Bronchial epithelial cell (primary cell): ENCODE data around the gene HDAC9. TPM values are rescaled to one million over a fixed set of nuclear protein-coding genes. Genes with fewer than 3 reads are reported as not detected.

Source experiments
- DNase-seq: peaks from one replicate; pipeline ENCODE4 v3.0.0-alpha.2; 2010; ENCODE audit warnings: low read depth
- FAIRE-seq: peaks from 2 replicates; lab custom pipeline; 2011; peaks lifted over from hg19 to GRCh38; lab: Jason Lieb, UNC
- H3K27me3 ChIP-seq: 2 replicates; pipeline ENCODE4 v1.5.1; 2011; ENCODE audit warnings: low read length; ENCODE audit not compliant: control insufficient read depth, insufficient read depth
- H3K36me3 ChIP-seq: 2 replicates; pipeline ENCODE4 v1.5.1; 2011; ENCODE audit warnings: low read length; ENCODE audit not compliant: control insufficient read depth, insufficient read depth
- H3K4me3 ChIP-seq: 2 replicates; pipeline ENCODE4 v1.5.1; 2011; ENCODE audit warnings: mild to moderate bottlenecking, low read depth, low read length, control low read depth
- total RNA-seq: library from RNA; depleted of rRNA; stranded (reverse); fragments of >200 nt; gene quantifications from 2 replicates; pipeline ENCODE4 v1.2.1, GENCODE V29; 2014
- TF ChIP-seq, protein P1 (sequence below): IDR thresholded peaks from 2 replicates; pipeline ENCODE4 v1.5.1; 2011; ENCODE audit warnings: mild to moderate bottlenecking, moderate library complexity, low read length, control low read depth, inconsistent platforms; ENCODE audit not compliant: insufficient read depth, severe bottlenecking

HDAC9 gene
- total RNA-seq, 1 donor from 2014 or later = 12.1 TPM

DNA sequence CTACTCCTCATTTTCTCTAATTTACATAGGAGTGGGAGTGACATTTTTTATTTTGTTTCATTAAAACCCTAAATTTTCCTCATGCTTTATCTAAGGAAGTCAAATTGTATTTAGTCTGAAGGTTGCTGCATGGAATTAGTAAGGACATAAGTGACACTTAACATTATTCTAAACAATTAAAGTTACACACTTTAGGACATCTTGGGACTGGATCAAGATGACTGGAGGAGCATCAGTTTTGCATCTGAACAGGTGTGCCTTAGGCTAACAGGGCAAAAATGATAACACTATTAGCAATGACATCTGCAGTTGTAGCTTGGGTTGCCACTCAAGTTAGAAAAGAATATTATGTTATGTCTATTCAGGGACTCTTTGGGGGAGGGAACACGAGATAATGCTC is 199.4 kb downstream of the HDAC9 start:
- no peaks in the 10 kb centered on the region for H3K36me3 ChIP-seq
- no peaks in the 10 kb centered on the region for H3K27me3 ChIP-seq
- TF ChIP-seq, protein P1, sequence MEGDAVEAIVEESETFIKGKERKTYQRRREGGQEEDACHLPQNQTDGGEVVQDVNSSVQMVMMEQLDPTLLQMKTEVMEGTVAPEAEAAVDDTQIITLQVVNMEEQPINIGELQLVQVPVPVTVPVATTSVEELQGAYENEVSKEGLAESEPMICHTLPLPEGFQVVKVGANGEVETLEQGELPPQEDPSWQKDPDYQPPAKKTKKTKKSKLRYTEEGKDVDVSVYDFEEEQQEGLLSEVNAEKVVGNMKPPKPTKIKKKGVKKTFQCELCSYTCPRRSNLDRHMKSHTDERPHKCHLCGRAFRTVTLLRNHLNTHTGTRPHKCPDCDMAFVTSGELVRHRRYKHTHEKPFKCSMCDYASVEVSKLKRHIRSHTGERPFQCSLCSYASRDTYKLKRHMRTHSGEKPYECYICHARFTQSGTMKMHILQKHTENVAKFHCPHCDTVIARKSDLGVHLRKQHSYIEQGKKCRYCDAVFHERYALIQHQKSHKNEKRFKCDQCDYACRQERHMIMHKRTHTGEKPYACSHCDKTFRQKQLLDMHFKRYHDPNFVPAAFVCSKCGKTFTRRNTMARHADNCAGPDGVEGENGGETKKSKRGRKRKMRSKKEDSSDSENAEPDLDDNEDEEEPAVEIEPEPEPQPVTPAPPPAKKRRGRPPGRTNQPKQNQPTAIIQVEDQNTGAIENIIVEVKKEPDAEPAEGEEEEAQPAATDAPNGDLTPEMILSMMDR = no peak
- DNase-seq = no peak
- no peak overlapping the region for H3K4me3 ChIP-seq
- no peak for FAIRE-seq

DNA sequence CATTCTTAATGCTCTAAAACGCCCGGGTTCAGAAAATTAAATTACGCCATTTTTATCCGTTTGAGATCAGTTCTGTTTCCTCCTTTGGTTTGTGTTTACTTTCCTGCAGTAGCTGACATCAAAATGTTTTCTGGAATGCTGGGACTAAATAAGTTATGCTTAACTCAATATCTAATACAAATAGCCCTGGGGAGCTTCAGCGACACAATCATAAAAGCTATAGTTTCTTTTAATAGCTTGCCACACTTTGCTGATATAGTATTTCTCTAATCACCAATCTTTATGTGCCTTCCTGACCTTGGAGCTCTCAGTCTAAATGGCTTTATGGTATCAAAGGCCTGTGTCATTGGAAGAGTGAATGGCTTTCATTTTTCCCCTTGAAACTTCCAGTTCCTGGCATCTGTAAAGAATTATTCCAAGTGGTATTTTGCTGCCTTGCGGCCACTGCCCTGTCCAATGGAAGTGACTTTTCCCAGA is 202.7 kb downstream of the HDAC9 start:
- Histone ChIP-seq H3K36me3 (no peaks in the 10 kb centered on the region), H3K4me3 (no peak overlapping the region), H3K27me3 (no peaks in the 10 kb centered on the region)
- FAIRE-seq = no peak
- TF ChIP-seq, protein P1 = no peak
- DNase-seq = no peak

DNA sequence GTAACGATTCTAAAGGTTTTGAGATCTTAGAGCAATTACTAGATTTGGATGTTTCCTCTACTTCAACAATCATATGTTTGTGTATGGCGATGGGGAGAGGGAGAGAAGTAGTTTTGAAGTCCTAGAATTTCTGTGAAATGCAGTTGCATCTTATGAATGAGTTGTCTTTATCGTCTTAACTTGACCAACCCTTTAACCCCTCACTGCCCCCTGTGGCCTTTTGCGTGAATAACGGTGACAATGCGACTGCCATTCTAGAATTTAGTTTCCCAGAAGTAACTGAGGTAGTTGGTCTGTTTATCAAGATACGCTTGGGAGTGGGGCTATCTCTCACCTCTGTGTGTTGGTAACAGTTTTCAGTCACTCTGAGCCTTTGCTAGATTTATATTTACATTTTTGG is 204.6 kb downstream of the HDAC9 start:
- FAIRE-seq = no peak
- TF ChIP-seq, protein P1 = no peak
- no peaks in the 10 kb centered on the region for H3K27me3 ChIP-seq
- DNase-seq = no peak
- H3K36me3 ChIP-seq = no peaks in the 10 kb centered on the region
- H3K4me3 ChIP-seq = no peak overlapping the region

- Histone ChIP-seq H3K27me3 (no peaks in the 10 kb centered on the region), H3K4me3 (no peak overlapping the region), H3K36me3 (no peaks in the 10 kb centered on the region)
- DNase-seq = no peak
- FAIRE-seq = no peak
- TF ChIP-seq, protein P1 = no peak
Measured at GRCh38 chr7:18702071-18702829, 206.7 kb downstream of the HDAC9 start.

DNA sequence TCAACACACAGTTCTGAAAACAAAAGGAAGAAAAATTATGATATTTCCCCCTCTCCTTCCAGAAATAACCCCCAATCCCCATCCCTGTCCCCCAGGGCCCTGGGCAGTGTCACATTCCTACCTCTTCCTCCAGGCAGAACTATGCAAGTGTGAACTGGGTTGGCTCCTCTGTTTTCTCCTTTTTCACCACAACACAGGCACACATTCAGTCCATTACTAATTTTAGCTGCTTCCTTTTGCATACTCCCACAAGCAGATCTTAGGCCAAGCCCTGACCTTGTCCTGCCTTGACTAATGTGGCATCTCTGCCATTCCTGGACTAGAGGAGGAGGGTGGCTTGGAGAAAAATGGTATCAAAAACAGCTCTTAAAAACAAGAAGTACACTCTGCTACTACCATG is 208.1 kb downstream of the HDAC9 start:
- Histone ChIP-seq H3K36me3 (no peaks in the 10 kb centered on the region), H3K27me3 (no peaks in the 10 kb centered on the region), H3K4me3 (no peak overlapping the region)
- no peak for FAIRE-seq
- DNase-seq = no peak
- TF ChIP-seq, protein P1 = no peak
